Fibroblast of lung (primary cell): Measurements from ENCODE around the gene WNK2.

ENCODE experiments used
- EZH2 ChIP-seq: IDR thresholded peaks from 2 replicates; pipeline ENCODE4 v1.5.1; 2012; ENCODE audit warnings: low read length, control low read depth, mild to moderate bottlenecking; ENCODE audit errors: missing control alignments
- TF ChIP-seq, protein P1 (sequence below), 2 donors: IDR thresholded peaks in 1 of 2; conservative IDR thresholded peaks in 1 of 2; 1 replicate in 1 of 2; 2 replicates in 1 of 2; pipeline ENCODE4 v1.5.1; 2011 to 2012; ENCODE audit warnings: low read length in 2 of 2, control low read depth in 1 of 2, inconsistent platforms in 1 of 2, low read depth in 1 of 2, mild to moderate bottlenecking in 1 of 2

DNA sequence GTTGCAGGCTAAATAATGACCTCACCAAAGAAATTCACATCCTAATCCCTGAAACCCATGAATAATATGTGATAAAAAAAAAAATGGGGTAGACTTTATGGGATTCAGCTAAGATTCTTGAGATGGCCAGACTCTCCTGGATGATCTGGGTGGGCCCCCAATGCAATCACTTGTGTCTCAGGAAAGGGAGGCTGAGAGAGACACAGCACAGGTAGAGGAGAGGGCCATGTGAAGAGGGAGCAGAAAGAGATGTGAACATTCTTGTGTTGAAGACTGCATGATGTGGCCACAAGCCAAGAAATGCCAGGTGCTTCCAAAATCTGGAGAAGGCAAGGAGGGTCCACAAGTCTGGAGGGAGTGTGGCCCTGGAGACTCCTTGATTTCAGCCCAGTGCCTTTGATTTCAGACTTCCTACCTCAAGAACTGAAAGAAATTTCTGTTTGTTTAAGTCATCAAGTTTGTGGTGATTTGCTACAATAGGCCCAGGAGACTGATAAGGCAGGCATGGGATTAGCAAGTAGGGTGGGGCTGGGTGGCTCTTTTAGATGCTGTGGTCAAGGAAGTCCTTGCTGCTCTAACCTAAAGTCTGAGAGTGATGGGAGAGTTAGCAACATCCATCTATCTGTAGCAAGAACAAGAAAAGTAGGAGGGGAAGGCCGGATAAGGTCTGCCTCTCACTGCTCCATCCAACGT lies 180.9 kb downstream of the WNK2 start:
- TF ChIP-seq EZH2: no peak
- TF ChIP-seq, protein P1, sequence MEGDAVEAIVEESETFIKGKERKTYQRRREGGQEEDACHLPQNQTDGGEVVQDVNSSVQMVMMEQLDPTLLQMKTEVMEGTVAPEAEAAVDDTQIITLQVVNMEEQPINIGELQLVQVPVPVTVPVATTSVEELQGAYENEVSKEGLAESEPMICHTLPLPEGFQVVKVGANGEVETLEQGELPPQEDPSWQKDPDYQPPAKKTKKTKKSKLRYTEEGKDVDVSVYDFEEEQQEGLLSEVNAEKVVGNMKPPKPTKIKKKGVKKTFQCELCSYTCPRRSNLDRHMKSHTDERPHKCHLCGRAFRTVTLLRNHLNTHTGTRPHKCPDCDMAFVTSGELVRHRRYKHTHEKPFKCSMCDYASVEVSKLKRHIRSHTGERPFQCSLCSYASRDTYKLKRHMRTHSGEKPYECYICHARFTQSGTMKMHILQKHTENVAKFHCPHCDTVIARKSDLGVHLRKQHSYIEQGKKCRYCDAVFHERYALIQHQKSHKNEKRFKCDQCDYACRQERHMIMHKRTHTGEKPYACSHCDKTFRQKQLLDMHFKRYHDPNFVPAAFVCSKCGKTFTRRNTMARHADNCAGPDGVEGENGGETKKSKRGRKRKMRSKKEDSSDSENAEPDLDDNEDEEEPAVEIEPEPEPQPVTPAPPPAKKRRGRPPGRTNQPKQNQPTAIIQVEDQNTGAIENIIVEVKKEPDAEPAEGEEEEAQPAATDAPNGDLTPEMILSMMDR (conservative IDR thresholded peaks at IDR 0.05 in 1 of 2, IDR thresholded peaks at IDR 0.05 in 1 of 2; ENCODE audit: low read depth in 1 of 2, low read length in 2 of 2): no peak
